ENCODE data around the gene ZNF337.
A peak's percentile ranks its signal among the peaks of the same experiment; 100 is the strongest.
"Not testable (repeated sequence)": the region's sequence is repeated elsewhere in the genome, so short reads cannot be mapped to it uniquely, and the experiment has no call there.

ZNF337 gene

GRCh38 chr20:25696371-25697131 is at the start of gene ZNF337:
ZNF337 (minus strand) TSS chr20:25696853; CDS start chr20:25686417, 10,436 bp downstream.
- DNase-seq (ENCODE audit: low read depth in 1 of 2, low spot score in 1 of 2) = peak; percentile 87 to 89

DNA sequence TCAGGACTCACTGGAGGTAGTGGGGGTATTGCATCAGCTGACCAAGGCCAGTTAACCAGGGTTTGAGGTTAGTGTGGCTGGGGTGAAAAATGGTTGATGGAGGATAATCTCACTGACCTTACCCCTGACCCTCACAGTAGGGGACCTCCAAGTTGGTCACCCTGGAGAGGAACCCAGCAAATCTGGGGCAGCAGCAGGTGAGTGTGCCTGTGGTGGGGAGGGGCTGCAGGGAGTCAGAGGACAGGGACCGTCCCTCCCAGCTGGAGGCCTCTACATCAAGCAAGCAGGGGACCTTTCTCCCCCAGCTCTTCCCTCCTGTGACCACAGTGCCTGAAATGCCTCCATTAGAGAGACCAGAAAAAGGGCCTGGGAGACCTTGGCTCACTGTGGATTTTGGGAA is 49.1 kb upstream of the ZNF337 start:
- DNase-seq (ENCODE audit: low read depth in 1 of 2, low spot score in 1 of 2) = no peak

DNA sequence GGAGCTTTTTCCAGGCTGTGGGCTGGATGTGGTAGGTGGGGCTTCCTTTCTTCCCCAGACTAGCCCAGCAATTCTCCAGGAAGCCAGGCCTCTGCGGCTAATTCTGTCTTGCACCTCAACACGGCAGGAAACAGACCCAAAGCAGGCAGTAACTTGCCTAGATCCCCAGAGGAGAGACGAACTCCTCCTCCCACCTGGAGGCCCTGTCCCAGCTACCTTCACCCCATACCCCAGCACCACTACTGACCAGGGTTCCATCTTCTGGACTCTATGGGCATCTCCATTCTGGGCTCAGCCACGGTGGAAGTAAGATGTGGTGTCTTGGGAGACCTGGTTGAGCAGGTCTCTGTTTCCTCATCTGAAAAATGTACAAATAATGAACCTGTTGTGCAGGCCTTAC is 48.4 kb upstream of the ZNF337 start:
- DNase-seq (ENCODE audit: low read depth in 1 of 2, low spot score in 1 of 2) = no peak

- DNase-seq (ENCODE audit: low read depth in 1 of 2, low spot score in 1 of 2) = no peak
Observed at GRCh38 chr20:25744261-25744660, 47.6 kb upstream of the ZNF337 start.

DNA sequence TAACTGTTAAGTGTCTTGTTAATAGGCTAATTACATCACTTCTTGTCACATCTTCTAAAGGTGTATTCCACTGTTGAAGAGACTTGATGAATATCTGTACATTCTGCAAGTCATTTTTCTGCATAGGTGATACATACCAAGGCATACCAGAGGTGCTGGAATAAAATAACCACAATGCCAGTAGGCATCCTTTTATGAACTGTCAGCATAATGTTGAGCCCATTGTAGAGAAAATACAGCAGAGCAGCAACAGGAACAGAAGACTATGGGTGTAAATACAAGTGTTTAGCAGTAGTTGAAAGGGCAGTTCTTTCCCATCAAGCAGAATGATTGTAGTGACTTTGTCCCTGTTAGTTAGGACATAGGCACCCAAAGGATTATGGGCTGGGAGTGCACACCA is 44.4 kb upstream of the ZNF337 start:
- no peak for DNase-seq (ENCODE audit: low read depth in 1 of 2, low spot score in 1 of 2)

DNA sequence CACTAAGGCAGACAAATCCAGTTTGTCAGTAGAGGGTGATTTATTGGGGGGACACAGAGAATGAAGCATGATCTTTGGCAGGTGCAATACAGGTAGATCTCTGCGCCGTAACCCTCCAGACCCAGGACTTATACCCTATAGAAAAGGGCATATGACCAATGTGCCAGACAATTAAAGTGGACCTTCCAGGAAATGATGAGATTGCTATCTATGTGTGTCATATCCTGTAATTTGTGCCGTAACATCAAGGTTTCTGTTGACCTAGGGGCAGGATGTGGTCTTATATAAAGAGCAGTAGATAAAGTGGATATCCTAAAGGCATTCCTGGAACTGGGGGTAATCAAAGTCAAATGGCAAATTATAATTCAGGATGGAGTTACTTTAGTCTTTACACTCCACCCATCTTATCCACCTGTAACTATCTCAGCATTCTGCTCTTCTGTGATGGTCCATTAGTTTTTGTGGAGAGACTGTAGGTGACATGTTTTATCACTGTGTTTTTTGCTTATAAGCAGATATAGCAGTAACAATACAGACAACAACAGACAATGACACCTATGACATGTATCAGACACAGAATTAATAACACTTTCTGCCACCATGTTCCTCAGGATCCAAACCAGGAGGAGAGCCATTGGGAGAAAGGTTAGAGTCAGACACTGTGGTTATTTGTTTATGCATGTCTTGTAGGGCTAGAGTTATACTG is 43.1 kb upstream of the ZNF337 start:
- DNase-seq (ENCODE audit: low read depth in 1 of 2, low spot score in 1 of 2) = no peak

DNA sequence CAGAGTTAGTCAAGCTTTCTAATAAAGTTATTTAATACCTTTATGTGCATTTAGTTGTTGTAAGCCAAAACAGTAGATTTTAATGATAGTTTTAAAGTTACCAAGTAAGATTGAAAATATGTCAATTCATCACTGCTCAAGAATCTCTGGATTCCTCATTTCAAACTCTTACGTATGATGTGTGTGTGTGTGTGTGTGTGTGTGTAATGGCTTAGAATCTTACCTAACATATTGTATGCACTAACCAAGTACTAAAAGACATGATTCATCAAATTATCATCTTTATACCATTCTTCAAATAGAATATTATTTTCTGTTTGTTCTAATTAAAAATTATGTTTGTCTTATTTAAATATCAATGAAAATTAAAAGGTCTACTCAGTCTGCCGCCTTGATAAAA is 41.5 kb upstream of the ZNF337 start:
- DNase-seq (ENCODE audit: low read depth in 1 of 2, low spot score in 1 of 2) = no peak

GRCh38 chr20:25733903-25734302 is 37.2 kb upstream of the ZNF337 start:
- DNase-seq (ENCODE audit: low read depth in 1 of 2, low spot score in 1 of 2) = no peak

DNA sequence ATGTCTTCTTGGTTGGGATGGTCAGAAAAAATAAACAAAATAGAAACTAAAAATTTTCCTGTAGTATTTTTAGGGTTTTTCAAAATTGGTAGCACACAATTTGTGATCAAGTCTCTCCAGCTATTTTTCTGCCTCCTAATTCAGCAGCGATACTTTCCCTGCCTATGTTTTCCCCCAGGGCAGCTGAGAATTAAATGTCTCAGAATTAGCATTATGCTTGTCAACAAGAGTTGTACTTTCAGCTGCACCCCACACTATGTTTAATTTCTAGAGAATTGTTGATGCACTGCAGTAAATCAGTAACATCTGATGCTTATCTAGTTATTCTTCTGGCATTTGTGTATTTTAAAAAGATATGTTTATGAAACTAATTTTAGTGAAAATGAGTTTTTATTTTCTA is 34.2 kb upstream of the ZNF337 start:
- DNase-seq (ENCODE audit: low read depth in 1 of 2, low spot score in 1 of 2) = no peak

- DNase-seq (ENCODE audit: low read depth in 1 of 2, low spot score in 1 of 2) = no peak
Observed at GRCh38 chr20:25726357-25726756, 29.7 kb upstream of the ZNF337 start.

GRCh38 chr20:25725639-25726038 is 29.0 kb upstream of the ZNF337 start:
- no peak for DNase-seq (ENCODE audit: low read depth in 1 of 2, low spot score in 1 of 2)

DNA sequence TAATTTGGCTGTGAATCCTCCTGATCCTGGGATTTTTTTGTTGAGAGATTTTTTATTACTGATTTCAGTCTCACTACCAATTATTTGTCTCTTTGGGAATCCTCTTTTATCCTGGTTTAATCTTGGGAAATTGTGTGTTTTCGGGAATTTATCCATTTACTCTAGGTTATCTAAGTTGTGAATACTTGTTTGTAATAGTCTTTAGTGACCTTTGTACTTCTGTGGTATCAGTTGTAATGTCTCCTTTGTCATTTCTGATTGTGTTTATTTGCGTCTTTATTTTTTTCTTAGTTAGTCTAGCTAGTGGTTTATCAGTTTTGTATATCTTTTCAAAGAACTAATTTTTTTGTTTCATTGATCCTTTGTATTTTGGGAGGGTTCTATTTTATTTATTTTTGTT is 27.3 kb upstream of the ZNF337 start:
- no peak for DNase-seq (ENCODE audit: low read depth in 1 of 2, low spot score in 1 of 2)

GRCh38 chr20:25720285-25720684 is 23.6 kb upstream of the ZNF337 start:
- no peak for DNase-seq (ENCODE audit: low read depth in 1 of 2, low spot score in 1 of 2)

GRCh38 chr20:25718896-25719809 is 22.5 kb upstream of the ZNF337 start:
- peak in 1 of 2 donors; percentile 18 for DNase-seq (ENCODE audit: low read depth in 1 of 2, low spot score in 1 of 2)

DNA sequence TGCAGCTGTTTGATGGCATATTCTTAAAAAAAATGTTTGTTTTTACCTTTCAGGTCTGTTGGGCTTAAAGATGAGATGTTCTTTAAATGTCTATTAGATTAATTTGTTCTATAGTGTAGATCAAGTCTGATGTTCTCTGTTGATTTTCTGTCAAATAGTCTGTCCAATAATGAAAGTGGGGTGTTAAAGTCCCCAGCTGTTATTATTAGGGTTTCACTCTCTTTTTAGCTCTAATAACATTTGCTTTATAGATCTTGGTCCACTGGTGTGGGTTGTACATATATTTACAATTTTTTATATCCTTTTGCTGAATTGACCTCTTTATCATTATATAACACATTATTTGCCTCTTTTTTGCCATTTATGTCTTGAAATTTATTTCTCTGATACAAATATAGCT is 11.0 kb upstream of the ZNF337 start:
- DNase-seq (ENCODE audit: low read depth in 1 of 2, low spot score in 1 of 2) = no peak

DNA sequence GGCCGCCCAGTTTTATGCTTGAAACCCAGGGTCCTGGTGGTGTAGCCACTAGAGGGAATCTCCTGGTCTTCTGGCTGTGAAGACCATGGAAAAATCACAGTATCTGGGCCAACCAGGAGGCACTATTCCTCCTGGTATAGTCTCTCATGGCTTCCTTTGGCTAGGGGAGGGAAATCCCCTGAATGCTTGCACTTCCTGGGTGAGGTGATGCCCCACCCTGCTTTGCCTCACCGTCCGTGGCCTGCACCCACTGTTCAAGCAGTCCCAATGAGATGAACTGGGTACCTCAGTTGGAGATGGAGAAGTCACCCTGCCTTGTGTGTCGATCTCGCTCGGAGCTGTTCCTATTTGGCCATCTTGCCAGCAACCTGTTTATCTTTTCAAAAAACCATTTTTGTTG is 10.1 kb upstream of the ZNF337 start:
- no peak for DNase-seq (ENCODE audit: low read depth in 1 of 2, low spot score in 1 of 2)

DNA sequence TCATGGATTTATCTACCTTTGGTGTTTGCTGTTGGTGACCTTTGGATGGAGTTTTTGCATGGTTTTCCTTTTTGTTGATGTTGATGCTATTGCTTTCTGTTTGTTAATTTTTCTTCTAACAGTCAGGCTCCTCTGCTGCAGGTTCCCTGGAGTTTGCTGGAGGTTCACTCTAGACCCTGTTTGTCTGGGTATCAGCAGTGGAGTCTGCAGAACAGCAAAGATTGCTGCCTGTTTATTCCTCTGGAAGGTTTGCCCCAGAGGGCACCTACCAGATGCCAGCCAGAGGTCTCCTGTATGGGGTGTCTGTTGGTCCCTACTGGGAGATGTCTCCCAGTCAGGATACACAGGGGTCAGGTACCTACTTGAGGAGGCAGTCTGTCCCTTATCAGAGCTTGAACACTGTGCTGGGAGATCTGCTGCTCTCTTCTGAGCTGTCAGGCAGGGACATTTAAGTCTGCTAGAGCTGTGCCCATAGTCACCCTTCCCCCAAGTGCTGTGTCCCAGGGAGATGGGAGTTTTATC is 9.2 kb upstream of the ZNF337 start:
- no peak for DNase-seq (ENCODE audit: low read depth in 1 of 2, low spot score in 1 of 2)

DNA sequence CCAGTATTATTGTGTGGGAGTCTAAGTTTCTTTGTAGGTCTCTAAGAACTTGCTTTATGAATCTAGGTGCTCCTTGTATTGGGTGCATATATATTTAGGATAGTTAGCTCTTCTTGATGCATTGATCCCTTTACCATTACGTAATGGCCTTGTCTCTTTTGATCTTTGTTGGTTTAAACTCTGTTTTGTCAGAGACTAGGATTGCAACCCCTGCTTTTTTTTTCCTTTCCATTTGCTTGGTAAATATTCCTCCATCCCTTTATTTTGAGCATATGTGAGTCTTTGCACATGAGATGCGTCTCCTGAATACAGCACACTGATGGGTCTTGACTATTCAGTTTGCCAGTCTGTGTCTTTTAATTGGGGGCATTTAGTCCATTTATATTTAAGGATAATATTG is 7.7 kb upstream of the ZNF337 start:
- not testable (repeated sequence) for DNase-seq (ENCODE audit: low read depth in 1 of 2, low spot score in 1 of 2)

GRCh38 chr20:25700835-25701234 is 4.2 kb upstream of the ZNF337 start:
- not testable (repeated sequence) for DNase-seq (ENCODE audit: low read depth in 1 of 2, low spot score in 1 of 2)

DNA sequence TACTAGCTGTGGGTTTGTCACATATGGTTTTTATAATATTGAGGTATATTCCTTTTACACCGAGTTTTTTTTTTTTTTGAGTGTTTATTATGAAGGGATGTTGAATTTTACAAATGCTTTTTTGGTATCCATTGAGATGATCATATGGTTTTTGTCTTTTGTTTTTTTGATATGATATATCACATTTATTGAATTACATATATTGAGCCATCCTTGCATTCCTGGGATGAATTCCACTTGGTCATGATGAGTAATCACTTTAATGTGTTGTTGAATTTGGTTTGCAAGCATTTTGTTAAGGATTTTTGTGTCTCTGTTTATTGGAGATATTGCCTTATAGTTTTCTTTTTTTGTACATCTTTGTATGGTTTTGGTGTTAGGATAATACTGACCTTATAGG is 3.3 kb upstream of the ZNF337 start:
- no peak for DNase-seq (ENCODE audit: low read depth in 1 of 2, low spot score in 1 of 2)

- DNase-seq (ENCODE audit: low read depth in 1 of 2, low spot score in 1 of 2) = no peak
Observed at GRCh38 chr20:25697132-25697446, 436 bp upstream of the ZNF337 start.
